CD14-positive monocyte (primary cell): ENCODE results near the gene SLC10A7. TPM values are rescaled to one million over a fixed set of nuclear protein-coding genes. Genes with fewer than 3 reads are reported as not detected.

ENCODE experiments used
- DNase-seq, 3 donors: peaks; one replicate each; pipeline ENCODE4 v3.0.0-alpha.2; 2011 to 2022
- H2AFZ ChIP-seq: 2 replicates; pipeline ENCODE4 v1.6.0; 2012; ENCODE audit warnings: mild to moderate bottlenecking, low read depth, low read length, inconsistent platforms; ENCODE audit not compliant: insufficient read depth, poor library complexity, severe bottlenecking
- H3K27ac ChIP-seq, 2 donors: 1 replicate in 1 of 2; 2 replicates in 1 of 2; pipeline ENCODE4 v1.5.1; 2012 to 2013; ENCODE audit warnings: low read length in 2 of 2, control low read depth in 1 of 2, inconsistent platforms in 1 of 2, low read depth in 1 of 2, mild to moderate bottlenecking in 1 of 2
- H3K27me3 ChIP-seq, 2 donors: one replicate each; pipeline versions ENCODE4 v1.6.0 to v1.6.1; 2011 to 2013; ENCODE audit warnings: low read length in 2 of 2; ENCODE audit not compliant: control insufficient read depth in 2 of 2, insufficient read depth in 2 of 2
- H3K36me3 ChIP-seq, 2 donors: replicated peaks in 1 of 2; 1 replicate in 1 of 2; 2 replicates in 1 of 2; pipeline versions ENCODE4 v1.5.1 to v1.6.1; 2012 to 2013; ENCODE audit warnings: low read length in 2 of 2, control low read depth in 1 of 2, inconsistent platforms in 1 of 2, mild to moderate bottlenecking in 1 of 2; ENCODE audit not compliant: insufficient read depth in 2 of 2, control insufficient read depth in 1 of 2
- H3K4me1 ChIP-seq, 2 donors: 1 replicate in 1 of 2; 2 replicates in 1 of 2; pipeline versions ENCODE4 v1.5.1 to v1.6.1; 2012 to 2013; ENCODE audit warnings: low read length in 2 of 2, control low read depth in 1 of 2, inconsistent platforms in 1 of 2, mild to moderate bottlenecking in 1 of 2, moderate library complexity in 1 of 2; ENCODE audit not compliant: insufficient read depth in 2 of 2, control insufficient read depth in 1 of 2
- H3K4me2 ChIP-seq: replicated peaks from 2 replicates; pipeline ENCODE3; 2012; ENCODE audit warnings: low read length, moderate library complexity, mild to moderate bottlenecking; ENCODE audit not compliant: poor library complexity, severe bottlenecking; ENCODE audit errors: extremely low read depth
- H3K4me3 ChIP-seq, 3 experiments: fragments of 200-600 bp in 1 of 3; sonication (generic) in 1 of 3; replicated peaks in 1 of 3; 1 replicate in 2 of 3; 2 replicates in 1 of 3; pipeline ENCODE4 v1.5.1; 2011 to 2013; ENCODE audit warnings: low read length in 3 of 3, mild to moderate bottlenecking in 3 of 3, control low read depth in 2 of 3, low read depth in 2 of 3, inconsistent platforms in 1 of 3, moderate library complexity in 1 of 3
- H3K79me2 ChIP-seq: 2 replicates; pipeline ENCODE4 v1.6.0; 2012; ENCODE audit warnings: mild to moderate bottlenecking, control low read depth, inconsistent platforms, low read length, moderate library complexity; ENCODE audit not compliant: insufficient read depth
- H3K9ac ChIP-seq: 2 replicates; pipeline ENCODE4 v1.6.0; 2017; ENCODE audit warnings: low read length, mild to moderate bottlenecking; ENCODE audit not compliant: insufficient read depth, poor library complexity, severe bottlenecking
- H3K9me3 ChIP-seq, 2 donors: replicated peaks in 1 of 2; 1 replicate in 1 of 2; 2 replicates in 1 of 2; pipeline versions ENCODE4 v1.5.1 to v1.6.1; 2012 to 2013; ENCODE audit warnings: low read length in 2 of 2, control low read depth in 1 of 2; ENCODE audit not compliant: control insufficient read depth in 1 of 2, insufficient read depth in 1 of 2
- H4K20me1 ChIP-seq: 2 replicates; pipeline ENCODE4 v1.6.0; 2012; ENCODE audit warnings: mild to moderate bottlenecking, low read length, control low read depth, moderate library complexity; ENCODE audit not compliant: insufficient read depth
- H3K27ac Mint-ChIP-seq, 7 donors: one replicate each; pipeline ENCODE4 v1.8.0; 2020; ENCODE audit warnings: mild to moderate bottlenecking in 7 of 7, mixed read lengths in 7 of 7, moderate library complexity in 6 of 7, inconsistent platforms in 2 of 7
- H3K27me3 Mint-ChIP-seq, 3 donors: one replicate each; pipeline ENCODE4 v1.8.0; 2021 to 2022; ENCODE audit warnings: low read depth in 3 of 3, mild to moderate bottlenecking in 3 of 3, mixed read lengths in 3 of 3, moderate library complexity in 3 of 3, inconsistent platforms in 1 of 3
- H3K36me3 Mint-ChIP-seq, 2 donors: one replicate each; pipeline ENCODE4 v1.8.0; 2020; ENCODE audit warnings: mixed read lengths in 2 of 2, inconsistent platforms in 1 of 2, mild to moderate bottlenecking in 1 of 2
- H3K4me1 Mint-ChIP-seq: one replicate; pipeline ENCODE4 v1.8.0; 2020; ENCODE audit warnings: mild to moderate bottlenecking, mixed read lengths
- H3K4me3 Mint-ChIP-seq, 2 donors: one replicate each; pipeline ENCODE4 v1.8.0; 2020; ENCODE audit warnings: mild to moderate bottlenecking in 2 of 2, mixed read lengths in 2 of 2, moderate library complexity in 1 of 2
- H3K9me3 Mint-ChIP-seq, 7 donors: one replicate each; pipeline ENCODE4 v1.8.0; 2020 to 2022; ENCODE audit warnings: mixed read lengths in 7 of 7, mild to moderate bottlenecking in 6 of 7, moderate library complexity in 6 of 7, inconsistent platforms in 2 of 7
- WGBS: methylation state at CpG from one replicate; pipeline ENCODE4 v1.1.5; 2013; ENCODE audit warnings: missing lambda C conversion rate; ENCODE audit not compliant: insufficient coverage; 5-methylcytosine and 5-hydroxymethylcytosine counted together
- intact Hi-C, 2 donors: fragments of 100-400 bp; cut with micrococcal nuclease; formaldehyde crosslinking; loops; one replicate each; pipeline versions ENCODE4 v1.15.0 to v1.15.1; 2023
- polyA plus RNA-seq, 3 donors: library from polyadenylated mRNA; depleted of rRNA in 1 of 3; unstranded in 2 of 3; stranded (reverse) in 1 of 3; fragments of 300-500 nt in 2 of 3; fragments of >200 nt in 1 of 3; fragmentation: Illumina TruSeq in 2 of 3; gene quantifications; 1 replicate in 2 of 3; 2 replicates in 1 of 3; pipeline ENCODE4 v1.2.3, GENCODE V29; 2012 to 2021
- TF ChIP-seq, protein P1 (sequence below): fragments of 200-600 bp; IDR thresholded peaks from one replicate; pipeline ENCODE4 v1.8.0; 2022; ENCODE audit warnings: antibody characterized with exemption, mild to moderate bottlenecking

Gene SLC10A7
- polyA plus RNA-seq, 3 donors = 6.6 to 8.3 (median 6.8) TPM

DNA sequence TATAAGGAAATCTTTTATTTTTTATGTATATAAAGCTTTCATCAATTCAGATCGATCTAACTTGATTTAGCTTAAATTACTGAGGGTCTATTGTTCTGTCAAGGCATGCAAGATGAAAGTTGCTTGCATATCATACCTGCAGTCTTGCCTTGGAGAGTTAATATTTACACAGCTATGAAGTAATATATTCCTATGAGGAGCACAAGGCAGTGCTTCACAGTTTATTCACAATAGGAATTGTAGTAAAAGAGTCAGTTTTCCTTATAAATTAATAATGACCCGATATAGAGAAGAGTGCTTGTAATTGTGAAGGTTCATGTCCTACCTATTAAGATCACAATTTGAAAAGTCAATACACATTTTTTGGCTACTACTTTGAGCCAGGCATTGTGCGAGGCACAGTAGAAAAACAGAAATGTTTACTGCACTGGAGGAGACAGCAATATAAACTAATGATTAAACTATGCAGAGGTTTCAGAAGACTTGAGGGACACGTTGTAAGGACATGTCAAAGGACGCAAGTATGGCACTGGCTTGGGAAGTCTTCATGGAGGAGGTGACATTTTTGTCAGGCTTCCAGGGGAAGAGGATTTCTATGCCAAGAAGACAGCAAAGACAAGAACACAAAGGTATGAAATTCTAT is 268.6 kb downstream of the SLC10A7 start:
- H3K36me3 ChIP-seq = peaks cover 5 to 14% of the 10 kb centered on the region in 2 donors
- no peak overlapping the region for H3K4me2 ChIP-seq
- no peak overlapping the region for H2AFZ ChIP-seq
- H3K4me1 Mint-ChIP-seq = no peaks in the 10 kb centered on the region
- WGBS = 80% methylated on average over 1 of the region's 5 CpGs
- H3K27ac ChIP-seq = no peak overlapping the region
- TF ChIP-seq, protein P1, sequence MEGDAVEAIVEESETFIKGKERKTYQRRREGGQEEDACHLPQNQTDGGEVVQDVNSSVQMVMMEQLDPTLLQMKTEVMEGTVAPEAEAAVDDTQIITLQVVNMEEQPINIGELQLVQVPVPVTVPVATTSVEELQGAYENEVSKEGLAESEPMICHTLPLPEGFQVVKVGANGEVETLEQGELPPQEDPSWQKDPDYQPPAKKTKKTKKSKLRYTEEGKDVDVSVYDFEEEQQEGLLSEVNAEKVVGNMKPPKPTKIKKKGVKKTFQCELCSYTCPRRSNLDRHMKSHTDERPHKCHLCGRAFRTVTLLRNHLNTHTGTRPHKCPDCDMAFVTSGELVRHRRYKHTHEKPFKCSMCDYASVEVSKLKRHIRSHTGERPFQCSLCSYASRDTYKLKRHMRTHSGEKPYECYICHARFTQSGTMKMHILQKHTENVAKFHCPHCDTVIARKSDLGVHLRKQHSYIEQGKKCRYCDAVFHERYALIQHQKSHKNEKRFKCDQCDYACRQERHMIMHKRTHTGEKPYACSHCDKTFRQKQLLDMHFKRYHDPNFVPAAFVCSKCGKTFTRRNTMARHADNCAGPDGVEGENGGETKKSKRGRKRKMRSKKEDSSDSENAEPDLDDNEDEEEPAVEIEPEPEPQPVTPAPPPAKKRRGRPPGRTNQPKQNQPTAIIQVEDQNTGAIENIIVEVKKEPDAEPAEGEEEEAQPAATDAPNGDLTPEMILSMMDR = no peak
- H3K27ac Mint-ChIP-seq = no peak overlapping the region
- H3K27me3 Mint-ChIP-seq = no peaks in the 10 kb centered on the region
- no peak overlapping the region for H3K9ac ChIP-seq
- no peak for DNase-seq
- H3K9me3 Mint-ChIP-seq = no peaks in the 10 kb centered on the region
- no peak overlapping the region for H3K4me3 ChIP-seq
- H3K79me2 ChIP-seq = no peaks in the 10 kb centered on the region
- H3K36me3 Mint-ChIP-seq = peaks cover 22 to 25% of the 10 kb centered on the region in 2 donors
- H3K27me3 ChIP-seq = no peaks in the 10 kb centered on the region
- H4K20me1 ChIP-seq = no peaks in the 10 kb centered on the region
- H3K4me1 ChIP-seq = no peaks in the 10 kb centered on the region
- intact Hi-C loops = no loop called here
- no peak overlapping the region for H3K4me3 Mint-ChIP-seq
- H3K9me3 ChIP-seq = no peaks in the 10 kb centered on the region

DNA sequence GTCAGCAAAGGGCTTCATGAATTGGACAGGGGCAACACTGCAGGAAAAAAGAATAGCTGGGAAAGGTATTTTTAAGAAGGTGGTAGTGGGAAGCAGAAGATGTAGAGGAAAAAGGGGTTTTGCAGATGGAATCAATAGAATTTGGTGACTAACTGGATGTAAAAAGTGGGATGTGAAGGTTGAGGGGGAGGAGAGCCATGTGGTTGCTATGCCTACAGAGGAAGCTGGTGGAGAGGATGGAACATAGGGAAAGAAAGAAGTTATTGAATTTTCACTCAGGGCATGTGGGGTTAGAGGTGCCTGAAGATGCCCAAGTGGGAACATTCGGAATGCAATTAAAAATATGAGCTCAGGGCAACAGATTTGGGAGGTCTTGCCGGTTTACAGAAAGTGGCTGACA is 274.4 kb downstream of the SLC10A7 start:
- no peak overlapping the region for H3K9ac ChIP-seq
- no peaks in the 10 kb centered on the region for H3K79me2 ChIP-seq
- H3K27ac ChIP-seq = no peak overlapping the region
- H2AFZ ChIP-seq = no peak overlapping the region
- H3K27me3 ChIP-seq = no peaks in the 10 kb centered on the region
- Mint-ChIP-seq H3K36me3 (no peaks in the 10 kb centered on the region), H3K4me3 (no peak overlapping the region), H3K27ac (no peak overlapping the region), H3K4me1 (peaks cover 4% of the 10 kb centered on the region), H3K27me3 (peaks cover 2 to 7% (median 6%) of the 10 kb centered on the region in 3 donors), H3K9me3 (no peaks in the 10 kb centered on the region)
- H3K9me3 ChIP-seq = no peaks in the 10 kb centered on the region
- TF ChIP-seq, protein P1 = no peak
- intact Hi-C loops = no loop called here
- no peaks in the 10 kb centered on the region for H3K36me3 ChIP-seq
- H3K4me1 ChIP-seq = no peaks in the 10 kb centered on the region
- H4K20me1 ChIP-seq = no peaks in the 10 kb centered on the region
- 47% methylated on average over 2 of the region's 2 CpGs for WGBS
- DNase-seq = no peak
- no peak overlapping the region for H3K4me3 ChIP-seq
- no peak overlapping the region for H3K4me2 ChIP-seq
